GM19438 (cell line): ENCODE data around the gene ZEB1.
"Not testable (repeated sequence)": the region's sequence is repeated elsewhere in the genome, so short reads cannot be mapped to it uniquely, and the experiment has no call there.

ENCODE experiments used
- ATAC-seq: cut with Tn5 transposase; IDR thresholded peaks from one replicate; pipeline ENCODE4 v1.9.1; 2021; ENCODE audit warnings: low read depth; ENCODE audit not compliant: unreplicated experiment

The ZEB1 gene

DNA sequence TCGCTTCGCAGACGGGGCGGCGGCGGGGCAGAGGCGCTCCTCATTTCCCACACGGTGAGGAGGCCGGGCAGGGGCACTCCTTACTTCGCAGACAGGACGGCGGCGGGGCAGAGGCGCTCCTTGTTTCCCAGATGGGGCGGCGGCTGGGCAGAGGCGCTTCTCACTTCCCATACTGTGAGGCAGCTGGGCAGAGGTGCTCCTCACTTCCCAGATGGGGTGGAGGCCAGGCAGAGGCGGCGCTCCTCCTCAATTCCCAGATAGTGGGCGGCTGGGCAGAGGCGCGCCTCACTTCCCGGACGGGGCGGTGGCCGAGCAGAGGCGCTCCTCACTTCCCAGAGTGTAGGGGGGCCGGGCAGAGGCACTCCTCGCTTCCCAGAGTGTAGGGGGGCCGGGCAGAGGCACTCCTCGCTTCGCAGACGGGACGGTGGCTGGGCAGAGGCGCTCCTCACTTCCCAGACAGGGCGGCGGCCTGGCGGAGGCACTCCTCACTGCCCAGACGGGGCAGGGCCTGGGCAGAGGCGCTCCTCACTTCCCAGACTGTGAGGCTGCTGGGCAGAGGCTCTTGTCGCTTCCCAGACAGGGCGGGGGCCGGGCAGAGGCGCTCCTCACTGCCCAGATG is 43.1 kb downstream of the ZEB1 start:
- no peak for ATAC-seq

DNA sequence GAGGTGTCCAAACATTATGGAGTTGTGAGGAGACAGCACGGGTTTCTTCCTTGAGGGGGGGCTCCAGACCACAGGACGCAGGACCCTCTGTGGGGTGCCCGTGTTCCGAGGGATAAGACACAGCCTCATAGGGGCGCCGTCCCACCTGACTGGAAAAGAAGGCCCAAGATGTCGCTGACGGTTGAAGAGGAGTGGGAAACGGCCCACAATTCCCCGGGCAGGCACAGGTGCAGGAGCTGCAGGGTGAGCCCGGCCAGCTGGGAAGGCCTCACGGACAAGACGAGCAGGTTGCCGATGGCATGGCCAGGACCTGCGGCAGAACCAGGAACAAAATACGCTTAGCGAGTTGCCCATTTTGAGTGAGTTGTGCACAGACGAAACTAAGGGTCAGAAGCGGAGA is 44.7 kb downstream of the ZEB1 start:
- not testable (repeated sequence) for ATAC-seq

DNA sequence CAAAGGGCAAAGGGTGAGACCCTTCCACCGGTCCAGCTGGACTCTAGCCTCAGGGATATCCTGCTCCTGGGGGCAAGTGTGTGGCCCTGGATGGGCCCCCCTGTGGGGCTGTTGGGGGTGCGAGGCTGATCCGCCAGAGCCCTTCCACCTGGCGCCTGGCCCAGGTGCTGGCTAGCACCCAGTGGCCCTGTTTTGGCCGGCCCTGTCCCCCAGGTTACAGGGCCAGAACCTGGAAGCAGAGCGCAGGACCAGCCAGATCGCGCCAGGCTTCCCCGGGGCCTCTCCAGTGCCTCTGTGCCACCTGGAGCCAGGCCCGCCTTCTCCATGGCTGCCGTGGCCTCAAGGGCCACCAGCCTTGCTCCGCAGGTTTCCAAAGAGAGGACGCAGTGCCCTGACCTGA is 45.2 kb downstream of the ZEB1 start:
- not testable (repeated sequence) for ATAC-seq

DNA sequence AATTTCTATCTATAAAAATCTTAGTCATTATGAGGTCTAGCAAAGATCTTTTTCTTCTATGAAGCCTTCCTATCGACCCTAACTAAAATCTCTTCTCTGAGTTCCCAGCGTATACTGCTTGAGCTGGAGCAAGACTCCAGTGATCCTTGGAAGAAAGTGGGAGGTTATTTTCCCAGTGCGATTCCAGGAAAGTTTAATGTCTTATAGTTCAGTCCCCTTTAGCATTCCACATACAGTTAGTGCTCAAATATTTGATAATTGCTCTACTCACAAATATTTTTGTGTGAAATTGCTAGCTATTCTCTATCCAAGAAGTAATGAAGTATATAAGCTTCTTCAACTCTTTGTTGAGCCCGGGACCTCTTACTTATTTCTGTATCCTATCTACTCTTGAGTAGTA is 47.7 kb downstream of the ZEB1 start:
- no peak for ATAC-seq

DNA sequence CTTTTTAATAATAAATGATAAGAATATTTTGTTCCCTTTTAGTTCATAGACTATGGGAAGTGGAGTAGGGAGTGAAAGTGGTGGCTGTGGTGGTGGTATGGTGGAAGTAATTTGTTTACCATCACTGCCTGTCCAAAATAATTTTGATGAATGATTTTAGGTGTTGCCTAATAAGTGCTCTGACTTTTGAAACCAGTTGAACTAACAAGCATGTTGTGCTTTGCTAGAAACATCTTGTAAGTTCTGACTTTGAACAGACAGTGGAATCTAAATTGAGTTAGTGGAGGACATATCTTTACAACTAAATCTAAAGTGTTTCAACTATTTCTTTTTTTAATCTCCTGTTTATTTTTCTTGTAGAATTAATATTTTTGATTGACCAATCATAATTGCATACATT is 49.7 kb downstream of the ZEB1 start:
- no peak for ATAC-seq

DNA sequence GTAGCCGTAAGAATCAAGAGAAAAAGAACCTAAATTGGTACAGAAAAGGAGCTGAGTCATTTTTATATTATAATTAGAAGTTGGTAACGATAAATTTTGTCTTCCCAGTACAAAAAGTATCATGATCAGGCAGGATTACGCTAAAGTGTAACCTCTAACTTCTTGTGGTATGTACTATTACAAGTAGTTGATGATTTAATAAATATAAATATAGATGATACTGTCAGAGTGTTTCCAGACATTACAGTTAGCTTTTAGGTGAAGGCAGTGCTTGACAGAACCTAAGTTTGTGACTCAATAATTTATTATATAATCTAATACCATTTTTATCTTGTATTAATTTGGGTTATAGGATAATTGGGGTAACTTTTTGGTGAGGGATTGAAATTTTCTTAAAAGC is 53.4 kb downstream of the ZEB1 start:
- no peak for ATAC-seq

DNA sequence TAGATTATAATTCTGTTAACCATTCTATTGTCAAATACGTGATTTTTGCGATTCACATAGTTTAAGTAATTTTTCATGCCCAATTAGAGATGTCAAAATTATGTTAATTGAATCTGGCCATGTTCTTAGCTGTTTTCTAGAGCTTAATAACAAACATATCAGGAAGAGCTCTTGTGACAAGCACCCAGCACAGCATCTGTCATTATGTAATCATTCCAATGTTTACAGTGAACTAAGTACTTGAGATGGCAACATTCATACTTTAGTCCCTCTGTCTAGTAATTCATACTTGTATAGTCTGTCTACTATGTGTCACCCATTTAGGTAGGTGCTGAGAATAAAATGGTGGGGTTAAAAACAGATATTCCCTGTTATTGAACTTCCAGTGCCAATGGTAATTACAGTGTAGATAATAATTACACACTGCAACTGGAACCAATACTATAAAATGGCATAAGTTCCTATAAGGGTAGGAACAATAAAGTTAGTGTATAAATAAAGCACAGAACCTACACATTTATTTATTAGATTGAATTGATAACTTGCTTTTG is 55.2 kb downstream of the ZEB1 start:
- ATAC-seq: no peak

DNA sequence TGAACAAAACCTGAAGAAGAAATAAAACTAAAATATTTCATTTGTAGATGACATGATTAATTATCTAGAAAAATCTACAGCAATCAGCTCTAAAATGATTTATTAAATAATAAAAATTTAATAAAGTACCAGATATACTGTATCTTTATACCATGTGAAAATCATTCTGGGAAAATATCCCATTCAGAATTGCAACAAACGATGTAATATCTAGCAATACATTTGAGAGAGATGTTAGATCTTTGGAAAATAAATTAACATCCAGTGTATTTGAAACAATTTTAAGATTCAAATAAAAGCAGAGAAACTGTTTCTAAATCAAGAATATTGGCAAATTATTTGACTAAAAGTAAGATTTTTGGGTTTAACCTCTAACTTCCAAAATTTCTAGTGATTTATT is 62.2 kb downstream of the ZEB1 start:
- no peak for ATAC-seq

DNA sequence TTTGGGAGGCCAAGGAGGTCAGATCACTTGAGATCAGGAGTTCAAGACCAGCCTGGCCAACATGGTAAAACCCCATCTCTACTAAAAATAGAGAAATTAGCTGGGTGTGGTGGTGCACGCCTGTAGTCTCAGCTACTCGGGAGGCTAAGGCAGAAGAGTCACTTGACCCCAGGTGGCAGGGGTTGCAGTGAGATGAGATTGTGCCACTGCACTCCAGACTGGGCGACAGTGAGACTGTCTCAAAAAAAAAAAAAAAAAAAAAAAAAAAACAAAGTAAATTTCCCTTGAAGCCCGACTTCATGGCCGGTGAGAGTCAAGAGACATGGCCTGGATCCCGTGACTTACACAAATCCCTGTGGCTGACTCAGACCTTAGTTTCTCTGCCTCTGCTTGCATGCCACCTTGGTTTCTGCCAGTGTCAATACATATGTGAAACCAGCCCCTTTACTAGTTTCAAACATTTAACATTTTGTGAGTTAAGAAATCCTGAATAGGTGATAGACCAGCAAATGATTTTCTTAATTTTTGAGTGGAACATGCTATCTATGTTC is 62.8 kb downstream of the ZEB1 start:
- no peak for ATAC-seq

DNA sequence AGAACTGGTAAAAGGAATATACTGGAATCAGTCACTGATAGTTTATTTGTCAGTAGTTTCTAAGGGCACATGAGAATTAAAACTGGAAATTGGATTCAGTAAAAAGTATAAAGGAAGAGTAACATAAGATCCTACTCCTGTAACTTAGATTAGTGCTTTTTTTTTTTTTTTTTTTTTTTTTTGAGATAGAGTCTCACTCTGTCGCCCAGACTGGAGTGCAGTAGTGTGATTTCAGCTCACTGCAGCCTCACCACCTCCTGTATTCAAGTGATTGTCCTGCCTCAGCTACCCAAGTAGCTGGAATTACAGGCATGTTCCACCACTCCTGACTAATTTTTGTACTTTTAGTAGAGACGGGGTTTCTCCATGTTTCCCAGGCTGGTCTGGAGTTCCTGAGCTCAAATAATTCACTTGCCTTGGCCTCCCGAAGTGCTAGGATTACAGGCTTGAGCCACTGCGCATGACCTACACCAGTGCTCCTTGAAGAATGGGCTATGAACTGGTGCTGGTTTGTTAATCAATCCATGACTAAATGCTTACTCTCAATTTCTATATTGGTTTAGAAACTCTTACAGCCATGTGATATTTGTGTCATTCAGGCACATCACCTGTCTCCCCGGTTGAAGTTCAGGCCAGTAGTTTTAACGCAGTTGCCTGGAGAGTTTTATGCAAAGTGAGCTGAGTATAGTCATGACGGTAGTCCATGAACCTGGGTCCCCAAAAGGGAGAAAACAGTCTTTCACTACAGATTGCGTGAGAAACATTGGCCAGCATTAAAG is 65.0 kb downstream of the ZEB1 start:
- peak; percentile 97 for ATAC-seq

DNA sequence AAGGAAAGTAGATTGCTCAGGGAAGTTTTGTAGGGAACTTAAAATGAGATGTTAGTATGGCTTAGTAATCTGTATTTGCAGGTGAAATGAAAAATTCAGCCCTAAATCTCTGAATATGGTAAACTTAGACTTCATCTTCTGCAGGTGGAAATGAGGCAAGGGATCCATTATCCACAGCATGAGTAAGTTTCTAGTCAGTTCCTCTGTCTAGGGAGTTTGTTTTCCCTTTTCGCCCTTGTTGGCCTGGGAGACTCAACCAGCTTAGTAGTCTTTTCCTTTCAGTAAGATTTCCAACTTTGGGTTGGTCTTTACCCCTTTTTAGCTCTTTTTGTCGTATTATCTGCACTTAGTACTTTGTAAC is 65.6 kb downstream of the ZEB1 start:
- ATAC-seq: peak; percentile 31

DNA sequence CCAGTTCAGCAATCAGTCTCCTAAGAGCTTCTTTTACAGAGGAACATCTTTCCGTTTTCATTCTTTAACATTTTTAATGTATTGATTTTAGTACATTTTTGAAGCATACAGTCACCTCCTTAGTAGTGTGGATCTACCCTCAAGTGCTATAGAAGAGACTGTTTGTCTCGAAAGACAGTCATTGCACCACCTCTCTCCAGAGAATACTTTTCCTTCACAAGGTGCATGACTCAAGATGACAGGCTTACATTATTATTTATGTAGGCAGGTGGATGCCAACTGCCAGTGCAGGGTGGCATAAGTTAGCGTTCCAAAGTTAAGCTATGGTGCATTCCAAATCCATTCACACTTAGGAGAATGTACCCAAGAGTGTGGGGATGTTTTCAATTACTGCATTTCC is 71.8 kb downstream of the ZEB1 start:
- no peak for ATAC-seq

DNA sequence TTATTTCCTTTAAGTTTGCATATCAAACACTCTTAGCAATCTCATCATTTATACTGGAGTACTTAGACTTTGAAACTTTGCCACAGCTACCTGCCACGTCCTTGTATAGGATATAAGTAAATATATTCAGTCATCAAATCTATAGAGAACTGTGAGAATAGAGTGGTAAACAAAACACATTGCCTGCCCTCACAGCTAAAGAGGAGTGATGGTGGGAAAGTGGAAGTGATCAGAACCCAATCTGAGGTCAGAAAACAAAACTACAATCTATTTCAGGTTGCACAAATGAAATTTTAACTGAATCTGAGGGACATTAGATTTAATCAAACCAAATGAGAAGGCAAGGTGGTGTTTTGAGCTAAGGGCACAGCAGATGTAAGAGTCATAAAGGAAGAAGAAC is 74.8 kb downstream of the ZEB1 start:
- ATAC-seq: no peak

DNA sequence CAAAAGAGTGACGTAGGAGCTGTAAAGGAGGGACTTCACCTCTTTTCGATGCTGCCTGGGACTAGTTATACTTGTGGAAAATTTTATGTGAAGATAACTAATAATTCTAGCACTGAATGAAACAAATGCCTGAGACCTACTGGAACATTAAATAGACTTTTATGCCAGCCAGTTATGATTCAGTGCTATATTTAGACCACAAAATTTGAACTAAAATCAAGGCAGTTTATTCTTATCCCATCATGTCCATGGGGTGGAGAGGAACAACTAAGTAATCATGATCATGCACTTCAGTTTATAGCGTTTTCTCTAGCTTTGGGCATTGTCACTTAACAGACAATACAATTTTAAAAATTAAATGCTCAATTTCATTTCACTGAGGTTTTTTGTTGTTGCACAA is 76.7 kb downstream of the ZEB1 start:
- no peak for ATAC-seq

DNA sequence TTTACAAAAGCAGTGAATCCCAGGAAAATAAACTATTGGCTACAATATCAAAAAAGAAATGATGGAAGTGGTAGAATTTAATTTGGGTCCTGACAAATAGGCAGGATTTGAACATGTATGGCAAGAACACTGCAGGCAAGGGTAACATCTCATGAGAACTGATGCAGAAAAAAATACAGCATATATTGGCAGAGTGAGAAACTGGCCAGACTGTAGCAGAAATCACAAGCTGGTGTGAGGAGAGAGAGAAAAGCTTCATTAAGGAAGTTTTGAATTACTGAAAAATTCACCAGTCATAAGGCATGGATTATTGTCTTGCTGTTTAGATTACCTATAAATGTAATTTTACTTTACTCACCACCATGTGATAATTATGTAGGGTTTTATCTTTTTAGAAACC is 77.4 kb downstream of the ZEB1 start:
- ATAC-seq: no peak

DNA sequence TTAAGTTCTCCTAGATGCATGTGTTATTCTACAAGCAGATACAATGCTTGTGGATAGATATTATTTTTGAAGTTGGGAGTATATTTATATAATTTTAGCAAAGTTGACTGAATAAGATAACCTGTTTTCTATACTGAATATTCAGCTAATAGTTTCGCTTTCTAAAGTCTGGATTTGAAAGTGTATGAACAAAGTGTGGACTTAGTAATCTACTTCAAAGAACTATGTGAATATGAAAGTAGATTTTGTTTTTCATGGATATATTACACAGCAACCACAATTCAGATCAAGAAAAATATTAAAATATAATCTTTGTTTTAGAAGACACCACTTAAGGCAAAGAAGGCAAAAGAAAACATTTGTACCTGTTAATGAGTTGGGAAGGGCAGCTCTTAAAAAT is 78.8 kb downstream of the ZEB1 start:
- ATAC-seq: no peak

DNA sequence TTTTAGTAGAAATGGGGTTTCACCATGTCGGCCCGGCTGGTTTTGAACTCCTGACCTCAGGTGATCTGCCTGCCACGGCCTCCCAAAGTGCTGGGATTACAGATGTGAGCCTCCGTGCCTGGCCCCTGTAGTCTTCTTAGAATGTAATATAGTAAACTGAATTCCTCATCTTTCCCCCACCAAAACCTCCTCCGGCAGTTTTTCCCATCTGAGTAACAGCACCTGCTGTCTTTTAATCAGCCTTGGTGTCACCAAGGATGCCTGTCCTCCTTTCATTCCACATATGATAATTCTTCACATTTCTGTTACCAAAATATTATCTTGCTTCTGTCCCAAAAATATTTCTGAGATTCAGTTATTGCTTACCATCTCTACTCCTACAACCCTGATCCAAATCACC is 80.2 kb downstream of the ZEB1 start:
- no peak for ATAC-seq

DNA sequence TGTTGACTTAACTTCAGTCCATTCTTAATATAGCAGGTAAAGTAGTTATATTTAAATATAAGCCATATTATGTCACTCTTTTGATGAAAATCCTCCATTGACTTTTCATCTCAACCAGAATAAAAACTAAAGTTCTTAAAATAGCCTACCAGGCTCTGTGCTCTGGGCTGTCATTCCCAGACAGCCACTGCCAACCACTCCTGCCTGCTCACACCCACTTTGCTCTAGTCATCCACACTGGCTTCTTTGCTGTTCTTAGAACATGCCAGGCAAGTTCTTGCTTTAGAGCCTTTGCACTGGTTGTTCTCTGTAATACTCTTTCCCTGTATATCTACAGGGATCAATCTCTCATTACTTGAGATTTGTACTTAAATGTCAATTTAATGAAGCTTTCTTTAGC is 80.6 kb downstream of the ZEB1 start:
- ATAC-seq: no peak

DNA sequence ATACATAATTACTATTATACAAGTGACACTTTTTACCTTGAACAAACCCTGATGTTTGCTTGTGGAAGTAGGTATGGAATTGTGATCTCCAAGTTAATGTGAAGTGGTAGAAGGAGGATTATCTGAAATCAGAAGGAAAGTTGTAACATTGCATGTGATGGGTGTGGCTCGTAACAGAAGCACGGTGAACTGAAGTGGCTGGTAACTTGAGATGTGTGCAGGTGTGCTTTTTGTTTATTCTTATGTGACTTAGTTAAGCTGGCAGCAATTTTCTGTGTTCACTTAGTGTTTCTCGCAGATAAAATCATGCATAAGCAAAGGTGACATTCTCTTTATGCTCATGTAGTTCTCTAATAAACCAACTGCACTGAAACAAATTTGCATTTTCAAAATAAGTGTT is 82.3 kb downstream of the ZEB1 start:
- ATAC-seq: no peak

DNA sequence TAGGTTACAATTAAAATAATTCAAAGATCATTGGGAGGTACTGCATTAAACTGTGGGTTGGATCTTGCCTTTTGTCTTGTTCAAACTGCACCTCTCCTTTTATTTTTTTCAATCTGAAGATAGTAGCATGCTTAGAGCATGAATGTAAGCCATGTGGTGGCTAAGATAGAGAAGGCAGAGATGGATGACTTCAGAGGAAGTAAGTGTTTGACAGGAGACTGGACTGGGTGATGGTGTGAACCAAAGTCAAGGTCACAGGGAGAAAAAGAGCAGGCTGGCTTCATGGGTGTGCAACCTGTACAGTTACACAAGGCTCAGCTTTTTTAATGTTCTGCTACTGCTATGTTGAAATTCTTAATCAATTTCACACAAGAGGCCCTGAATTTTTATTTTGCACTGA is 85.6 kb downstream of the ZEB1 start:
- ATAC-seq: no peak

DNA sequence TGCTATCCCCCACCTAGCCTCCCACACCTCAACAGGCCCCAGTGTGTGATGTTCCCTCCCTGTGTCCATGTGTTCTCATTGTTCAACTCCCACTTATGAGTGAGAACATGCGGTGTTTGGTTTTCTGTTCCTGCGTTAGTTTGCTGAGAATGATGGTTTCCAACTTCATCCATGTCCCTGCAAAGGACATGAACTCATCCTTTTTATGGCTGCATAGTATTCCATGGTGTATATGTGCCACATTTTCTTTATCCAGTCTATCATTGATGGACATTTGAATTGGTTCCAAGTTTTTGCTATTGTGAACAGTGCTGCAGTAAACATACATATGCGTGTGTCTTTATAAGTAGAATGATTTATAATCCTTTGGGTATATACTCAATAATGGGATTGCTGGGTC is 86.8 kb downstream of the ZEB1 start:
- ATAC-seq: not testable (repeated sequence)

DNA sequence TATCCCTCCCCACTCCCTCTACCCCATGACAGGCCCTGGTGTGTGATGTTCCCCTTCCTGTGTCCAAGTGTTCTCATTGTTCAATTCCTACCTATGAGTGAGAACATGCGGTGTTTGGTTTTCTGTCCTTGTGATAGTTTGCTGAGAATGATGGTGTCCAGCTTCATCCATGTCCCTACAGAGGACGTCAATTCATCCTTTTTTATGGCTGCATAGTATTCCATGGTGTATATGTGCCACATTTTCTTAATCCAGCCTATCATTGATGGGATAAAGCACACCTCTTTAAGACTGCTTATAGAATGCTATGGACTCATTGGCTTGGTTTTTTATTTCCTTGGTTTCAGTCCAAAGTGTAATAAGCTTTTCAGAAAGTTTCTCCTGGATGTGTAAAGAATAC is 93.4 kb downstream of the ZEB1 start:
- ATAC-seq: not testable (repeated sequence)
